SK-N-SH (cell line): ENCODE data around the gene KIF6. TPM values are rescaled to one million over a fixed set of nuclear protein-coding genes. Genes with fewer than 3 reads are reported as not detected.

Experiments used
- CTCF ChIA-PET: fragments of 300-600, 350-600 bp; formaldehyde crosslinking; extraction: SDS; loops from one replicate; lab custom pipeline; 2021; lab: Yijun Ruan, JAX
- POLR2A ChIA-PET: fragments of 350-600 bp; sonication (Branson Sonifier 250); formaldehyde crosslinking; extraction: SDS; loops from one replicate; lab custom pipeline; 2020; ENCODE audit warnings: antibody characterized with exemption, inconsistent platforms; lab: Yijun Ruan, JAX
- DNase-seq: peaks from one replicate; pipeline ENCODE4 v3.0.0; 2012
- H2AFZ ChIP-seq: fragments of 200-600 bp; sonication (generic); 2 replicates; pipeline ENCODE4 v1.8.1; 2016; ENCODE audit warnings: antibody characterized with exemption, mild to moderate bottlenecking, low read depth
- H3F3A ChIP-seq: fragments of 200-600 bp; sonication (generic); replicated peaks from 2 replicates; pipeline ENCODE3; 2016; ENCODE audit warnings: antibody characterized with exemption, mild to moderate bottlenecking; ENCODE audit not compliant: insufficient read depth
- H3K27ac ChIP-seq, 2 experiments: fragments of 200-500 bp in 1 of 2; fragments of 200-600 bp in 1 of 2; sonication (Bioruptor generic) in 1 of 2; sonication (generic), shearing (Covaris generic) in 1 of 2; 2 replicates each; pipeline versions ENCODE4 v1.5.1 to v1.6.1; 2014 to 2016; ENCODE audit warnings: low read depth in 2 of 2, inconsistent platforms in 1 of 2, low read length in 1 of 2, mild to moderate bottlenecking in 1 of 2, mixed read lengths in 1 of 2
- H3K27me3 ChIP-seq: fragments of 200-600 bp; sonication (generic), shearing (Covaris generic); 2 replicates; pipeline ENCODE4 v1.6.1; 2016; ENCODE audit warnings: mixed run types; ENCODE audit not compliant: insufficient read depth
- H3K36me3 ChIP-seq, 2 experiments: fragments of 200-500 bp in 1 of 2; fragments of 200-600 bp in 1 of 2; sonication (Bioruptor generic) in 1 of 2; sonication (generic) in 1 of 2; replicated peaks in 1 of 2; 2 replicates each; pipeline versions ENCODE3 to v1.5.1; 2014 to 2016; ENCODE audit warnings: low read length in 1 of 2, mild to moderate bottlenecking in 1 of 2; ENCODE audit not compliant: insufficient read depth in 2 of 2, control insufficient read depth in 1 of 2
- H3K4me1 ChIP-seq, 2 experiments: fragments of 200-500 bp in 1 of 2; fragments of 200-600 bp in 1 of 2; sonication (Bioruptor generic) in 1 of 2; sonication (generic), shearing (Covaris generic) in 1 of 2; 2 replicates each; pipeline versions ENCODE4 v1.5.1 to v1.6.1; 2014 to 2016; ENCODE audit warnings: low read depth in 1 of 2, low read length in 1 of 2, mixed run types in 1 of 2; ENCODE audit not compliant: insufficient read depth in 2 of 2, control insufficient read depth in 1 of 2
- H3K4me2 ChIP-seq: fragments of 200-600 bp; sonication (generic), shearing (Covaris generic); 2 replicates; pipeline ENCODE4 v1.6.1; 2017; ENCODE audit warnings: mixed run types
- H3K4me3 ChIP-seq, 2 experiments: fragments of 200-500 bp in 1 of 2; fragments of 200-600 bp in 1 of 2; sonication (Bioruptor generic) in 1 of 2; sonication (generic), shearing (Covaris generic) in 1 of 2; 2 replicates each; pipeline versions ENCODE4 v1.5.1 to v1.8.1; 2014 to 2016; ENCODE audit warnings: low read depth in 2 of 2, inconsistent platforms in 1 of 2, low read length in 1 of 2, mild to moderate bottlenecking in 1 of 2, mixed read lengths in 1 of 2, moderate library complexity in 1 of 2
- H3K79me2 ChIP-seq: fragments of 200-600 bp; sonication (generic); 2 replicates; pipeline ENCODE4 v1.8.1; 2017; ENCODE audit warnings: mild to moderate bottlenecking; ENCODE audit not compliant: insufficient read depth
- H3K9ac ChIP-seq: fragments of 200-600 bp; sonication (generic); 2 replicates; pipeline ENCODE4 v1.6.1; 2017; ENCODE audit warnings: mixed run types
- H3K9me2 ChIP-seq: fragments of 200-600 bp; sonication (generic); 2 replicates; pipeline ENCODE4 v1.6.1; 2017; ENCODE audit warnings: mixed run types
- H3K9me3 ChIP-seq: fragments of 200-600 bp; sonication (generic); 2 replicates; pipeline ENCODE4 v1.6.1; 2017; ENCODE audit warnings: mixed run types, mild to moderate bottlenecking, moderate library complexity
- H4K20me1 ChIP-seq: fragments of 200-600 bp; sonication (generic); 2 replicates; pipeline ENCODE4 v1.6.1; 2017; ENCODE audit warnings: mild to moderate bottlenecking, mixed run types; ENCODE audit not compliant: insufficient read depth
- EZH2phosphoT487 ChIP-seq: fragments of 200-600 bp; sonication (generic); IDR thresholded peaks from 2 replicates; pipeline ENCODE4 v1.6.1; 2017; ENCODE audit warnings: low read depth, mixed run types, mild to moderate bottlenecking, antibody characterized with exemption, moderate library complexity, borderline replicate concordance
- FOXM1 ChIP-seq: IDR thresholded peaks from 2 replicates; pipeline ENCODE4 v1.4.0; 2012; ENCODE audit warnings: low read depth, mild to moderate bottlenecking
- GATA2 ChIP-seq: sonication (generic); formaldehyde crosslinking; IDR thresholded peaks from 2 replicates; pipeline ENCODE4 v1.5.0; 2020; ENCODE audit warnings: mild to moderate bottlenecking, missing genetic modification reagents
- NFIC ChIP-seq: IDR thresholded peaks from 2 replicates; pipeline ENCODE4 v1.4.0; 2012; ENCODE audit warnings: borderline replicate concordance
- NRF1 ChIP-seq: IDR thresholded peaks from 2 replicates; pipeline ENCODE4 v1.6.1; 2012; ENCODE audit warnings: low read depth, mild to moderate bottlenecking, low read length
- POLR2AphosphoS5 ChIP-seq: IDR thresholded peaks from 2 replicates; pipeline ENCODE4 v1.6.1; 2012; ENCODE audit warnings: low read depth, low read length
- RAD21 ChIP-seq: IDR thresholded peaks from 2 replicates; pipeline ENCODE4 v1.6.1; 2012; ENCODE audit warnings: mild to moderate bottlenecking, low read length
- RCOR1 ChIP-seq: fragments of 150-350 bp; IDR thresholded peaks from 2 replicates; pipeline ENCODE4 v1.6.1; 2017; ENCODE audit warnings: antibody characterized with exemption, low read length
- RFX5 ChIP-seq: IDR thresholded peaks from 2 replicates; pipeline ENCODE4 v1.6.1; 2012; ENCODE audit warnings: mild to moderate bottlenecking, improper control_type of control experiment, low read length
- RXRA ChIP-seq: IDR thresholded peaks from 2 replicates; pipeline ENCODE4 v1.4.0; 2012; ENCODE audit warnings: low read depth, mild to moderate bottlenecking, borderline replicate concordance
- SIN3A ChIP-seq: IDR thresholded peaks from 2 replicates; pipeline ENCODE4 v1.6.1; 2012; ENCODE audit warnings: low read depth, mild to moderate bottlenecking, low read length, moderate library complexity, borderline replicate concordance
- TEAD4 ChIP-seq: IDR thresholded peaks from 2 replicates; pipeline ENCODE4 v1.4.0; 2012; ENCODE audit warnings: mild to moderate bottlenecking, borderline replicate concordance; ENCODE audit not compliant: insufficient read depth
- YY1 ChIP-seq: IDR thresholded peaks from 2 replicates; pipeline ENCODE4 v1.4.0; 2012; ENCODE audit warnings: low read depth, mild to moderate bottlenecking
- WGBS: methylation state at CpG from one replicate; pipeline ENCODE4 v1.1.6; 2017; ENCODE audit warnings: low lambda C conversion rate; 5-methylcytosine and 5-hydroxymethylcytosine counted together
- polyA plus RNA-seq, 3 experiments: library from polyadenylated mRNA; depleted of rRNA; stranded (reverse); fragments of >200 nt; gene quantifications; 2 replicates each; pipeline ENCODE4 v1.2.3, GENCODE V29; 2012
- TF ChIP-seq, protein P1 (sequence below): fragments of 200-600 bp; sonication (generic); IDR thresholded peaks from 2 replicates; pipeline ENCODE4 v1.6.1; 2017; ENCODE audit warnings: antibody characterized with exemption, mild to moderate bottlenecking, moderate library complexity
- TF ChIP-seq, protein P2 (sequence below): IDR thresholded peaks from 2 replicates; pipeline ENCODE4 v1.6.1; 2012; ENCODE audit warnings: mild to moderate bottlenecking, low read depth, low read length, moderate library complexity
- TF ChIP-seq, protein P3 (sequence below): fragments of 150-350 bp; IDR thresholded peaks from 2 replicates; pipeline ENCODE4 v1.6.1; 2016; ENCODE audit warnings: mild to moderate bottlenecking, low read depth, low read length

KIF6 gene
- polyA plus RNA-seq, 1 of the 3 experiments (the other 2 are of a cell fraction): 0.13 TPM

DNA sequence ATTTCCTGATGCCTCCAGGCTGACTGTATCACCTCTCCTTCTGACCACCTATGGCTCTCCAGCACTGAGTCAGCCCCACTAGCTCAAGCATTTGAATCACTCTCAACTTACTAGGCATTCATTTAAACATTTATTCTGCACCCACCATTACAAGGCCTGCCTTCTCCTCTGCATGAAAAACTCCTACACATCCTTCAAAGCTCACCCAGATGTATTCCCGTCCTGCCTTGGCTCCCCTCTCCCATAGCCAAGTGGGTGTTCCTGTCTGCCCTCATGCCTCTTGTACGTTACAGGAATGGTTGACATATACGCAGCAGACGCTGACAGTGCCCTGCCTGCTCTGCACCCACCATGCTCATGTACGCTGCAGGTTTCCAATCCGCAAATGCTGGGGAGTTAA lies 432.6 kb downstream of the KIF6 start:
- CTCF ChIA-PET: interaction anchor here (1.1 to 2.1 kb wide), 2 partner anchors 10 to 263 kb away, joined by 3 to 10 read pairs; no protein-coding TSS in a partner anchor

More for the DNA sequence above, 432.6 kb downstream of the KIF6 start:
- Histone ChIP-seq H3K27ac (no peak overlapping the region), H3K9me2 (no peaks in the 10 kb centered on the region)
- POLR2A ChIA-PET: no interaction called here
- TF ChIP-seq RCOR1 (no peak), FOXM1 (no peak), GATA2 (CRISPR knock-in tag) (no peak), EZH2phosphoT487 (no peak), RFX5 (no peak), POLR2AphosphoS5 (no peak), TEAD4 (no peak), YY1 (no peak), RXRA (no peak), SIN3A (no peak), NRF1 (no peak), RAD21 (no peak), NFIC (no peak)
- TF ChIP-seq, protein P1, sequence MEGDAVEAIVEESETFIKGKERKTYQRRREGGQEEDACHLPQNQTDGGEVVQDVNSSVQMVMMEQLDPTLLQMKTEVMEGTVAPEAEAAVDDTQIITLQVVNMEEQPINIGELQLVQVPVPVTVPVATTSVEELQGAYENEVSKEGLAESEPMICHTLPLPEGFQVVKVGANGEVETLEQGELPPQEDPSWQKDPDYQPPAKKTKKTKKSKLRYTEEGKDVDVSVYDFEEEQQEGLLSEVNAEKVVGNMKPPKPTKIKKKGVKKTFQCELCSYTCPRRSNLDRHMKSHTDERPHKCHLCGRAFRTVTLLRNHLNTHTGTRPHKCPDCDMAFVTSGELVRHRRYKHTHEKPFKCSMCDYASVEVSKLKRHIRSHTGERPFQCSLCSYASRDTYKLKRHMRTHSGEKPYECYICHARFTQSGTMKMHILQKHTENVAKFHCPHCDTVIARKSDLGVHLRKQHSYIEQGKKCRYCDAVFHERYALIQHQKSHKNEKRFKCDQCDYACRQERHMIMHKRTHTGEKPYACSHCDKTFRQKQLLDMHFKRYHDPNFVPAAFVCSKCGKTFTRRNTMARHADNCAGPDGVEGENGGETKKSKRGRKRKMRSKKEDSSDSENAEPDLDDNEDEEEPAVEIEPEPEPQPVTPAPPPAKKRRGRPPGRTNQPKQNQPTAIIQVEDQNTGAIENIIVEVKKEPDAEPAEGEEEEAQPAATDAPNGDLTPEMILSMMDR: no peak
- TF ChIP-seq, protein P2, sequence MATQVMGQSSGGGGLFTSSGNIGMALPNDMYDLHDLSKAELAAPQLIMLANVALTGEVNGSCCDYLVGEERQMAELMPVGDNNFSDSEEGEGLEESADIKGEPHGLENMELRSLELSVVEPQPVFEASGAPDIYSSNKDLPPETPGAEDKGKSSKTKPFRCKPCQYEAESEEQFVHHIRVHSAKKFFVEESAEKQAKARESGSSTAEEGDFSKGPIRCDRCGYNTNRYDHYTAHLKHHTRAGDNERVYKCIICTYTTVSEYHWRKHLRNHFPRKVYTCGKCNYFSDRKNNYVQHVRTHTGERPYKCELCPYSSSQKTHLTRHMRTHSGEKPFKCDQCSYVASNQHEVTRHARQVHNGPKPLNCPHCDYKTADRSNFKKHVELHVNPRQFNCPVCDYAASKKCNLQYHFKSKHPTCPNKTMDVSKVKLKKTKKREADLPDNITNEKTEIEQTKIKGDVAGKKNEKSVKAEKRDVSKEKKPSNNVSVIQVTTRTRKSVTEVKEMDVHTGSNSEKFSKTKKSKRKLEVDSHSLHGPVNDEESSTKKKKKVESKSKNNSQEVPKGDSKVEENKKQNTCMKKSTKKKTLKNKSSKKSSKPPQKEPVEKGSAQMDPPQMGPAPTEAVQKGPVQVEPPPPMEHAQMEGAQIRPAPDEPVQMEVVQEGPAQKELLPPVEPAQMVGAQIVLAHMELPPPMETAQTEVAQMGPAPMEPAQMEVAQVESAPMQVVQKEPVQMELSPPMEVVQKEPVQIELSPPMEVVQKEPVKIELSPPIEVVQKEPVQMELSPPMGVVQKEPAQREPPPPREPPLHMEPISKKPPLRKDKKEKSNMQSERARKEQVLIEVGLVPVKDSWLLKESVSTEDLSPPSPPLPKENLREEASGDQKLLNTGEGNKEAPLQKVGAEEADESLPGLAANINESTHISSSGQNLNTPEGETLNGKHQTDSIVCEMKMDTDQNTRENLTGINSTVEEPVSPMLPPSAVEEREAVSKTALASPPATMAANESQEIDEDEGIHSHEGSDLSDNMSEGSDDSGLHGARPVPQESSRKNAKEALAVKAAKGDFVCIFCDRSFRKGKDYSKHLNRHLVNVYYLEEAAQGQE: no peak
- TF ChIP-seq, protein P3, sequence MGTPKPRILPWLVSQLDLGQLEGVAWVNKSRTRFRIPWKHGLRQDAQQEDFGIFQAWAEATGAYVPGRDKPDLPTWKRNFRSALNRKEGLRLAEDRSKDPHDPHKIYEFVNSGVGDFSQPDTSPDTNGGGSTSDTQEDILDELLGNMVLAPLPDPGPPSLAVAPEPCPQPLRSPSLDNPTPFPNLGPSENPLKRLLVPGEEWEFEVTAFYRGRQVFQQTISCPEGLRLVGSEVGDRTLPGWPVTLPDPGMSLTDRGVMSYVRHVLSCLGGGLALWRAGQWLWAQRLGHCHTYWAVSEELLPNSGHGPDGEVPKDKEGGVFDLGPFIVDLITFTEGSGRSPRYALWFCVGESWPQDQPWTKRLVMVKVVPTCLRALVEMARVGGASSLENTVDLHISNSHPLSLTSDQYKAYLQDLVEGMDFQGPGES: no peak
- TF ChIP-seq, all 33 proteins: peak for 0
- Histone ChIP-seq H3K4me2 (no peak overlapping the region), H3K27me3 (no peaks in the 10 kb centered on the region), H3K9me3 (no peaks in the 10 kb centered on the region), H3K79me2 (no peaks in the 10 kb centered on the region), H4K20me1 (no peaks in the 10 kb centered on the region), H2AFZ (no peak overlapping the region), H3K4me3 (no peak overlapping the region), H3K4me1 (peaks cover 0 to 10% of the 10 kb centered on the region in 2 experiments; a peak in 1 of 4 replicates), H3K9ac (no peak overlapping the region), H3F3A (no peaks in the 10 kb centered on the region), H3K36me3 (no peaks in the 10 kb centered on the region)
- 66% methylated on average over 6 of the region's 6 CpGs for WGBS
- DNase-seq: no peak
